Activated CD4-positive, alpha-beta memory T cell treated with anti-CD3 and anti-CD28 coated beads, Interleukin-2, amount 10 ng/mL, durations not matched to agents 7 days and 5 days (primary cell): ENCODE results near the gene FBXL7. TPM values are rescaled to one million over a fixed set of nuclear protein-coding genes. Genes with fewer than 3 reads are reported as not detected.

ENCODE experiments used
- CTCF ChIA-PET: fragments of 350-600 bp; sonication (Branson Sonifier 250); formaldehyde crosslinking; loops from one replicate; lab custom pipeline; 2021; ENCODE audit warnings: antibody characterized with exemption, inconsistent platforms; lab: Charles Lee
- POLR2A ChIA-PET: fragments of 350-600 bp; sonication (Branson Sonifier 250); formaldehyde crosslinking; loops from one replicate; lab custom pipeline; 2021; ENCODE audit warnings: antibody characterized with exemption; lab: Charles Lee
- DNase-seq: peaks from one replicate; pipeline ENCODE4 v3.0.0-alpha.2; 2020
- H3K27ac Mint-ChIP-seq: one replicate; pipeline ENCODE4 v1.8.0; 2021; ENCODE audit warnings: mild to moderate bottlenecking, mixed read lengths
- H3K27me3 Mint-ChIP-seq: one replicate; pipeline ENCODE4 v1.8.0; 2021; ENCODE audit warnings: mixed read lengths
- H3K36me3 Mint-ChIP-seq: one replicate; pipeline ENCODE4 v1.8.0; 2021; ENCODE audit warnings: low read depth, mixed read lengths
- H3K4me1 Mint-ChIP-seq: one replicate; pipeline ENCODE4 v1.8.0; 2021; ENCODE audit warnings: mixed read lengths
- H3K4me3 Mint-ChIP-seq: one replicate; pipeline ENCODE4 v1.8.0; 2021; ENCODE audit warnings: mild to moderate bottlenecking, mixed read lengths
- H3K9me3 Mint-ChIP-seq: one replicate; pipeline ENCODE4 v1.8.0; 2021; ENCODE audit warnings: mixed read lengths
- total RNA-seq, 2 experiments: library from RNA; stranded (reverse); gene quantifications; one replicate each; pipeline ENCODE4 v1.2.3, GENCODE V29; 2021

FBXL7 gene
- total RNA-seq, 2 experiments from 2014 or later = not detected

DNA sequence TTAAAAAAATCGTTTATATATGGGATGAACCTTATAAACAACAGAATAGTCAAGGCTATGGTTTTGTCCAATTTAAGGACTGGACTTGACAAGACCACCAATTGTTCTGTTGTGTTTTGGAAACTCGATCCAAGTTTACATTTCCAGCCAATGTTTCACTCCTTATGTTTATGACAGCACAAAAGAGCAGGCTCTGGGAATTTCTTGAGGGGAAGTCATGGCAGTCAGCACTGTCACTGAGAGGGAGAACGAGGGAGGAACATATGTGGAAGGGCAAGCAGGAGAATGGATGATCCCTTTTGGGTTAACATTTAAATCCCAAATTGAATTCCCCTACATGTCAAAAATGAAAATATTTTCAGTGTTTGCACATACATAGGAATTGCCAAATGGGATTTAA is 387.1 kb downstream of the FBXL7 start:
- DNase-seq = no peak
- Mint-ChIP-seq H3K36me3 (no peaks in the 10 kb centered on the region), H3K9me3 (peaks cover 6% of the 10 kb centered on the region), H3K27me3 (no peaks in the 10 kb centered on the region), H3K4me3 (no peak overlapping the region), H3K27ac (no peak overlapping the region), H3K4me1 (no peaks in the 10 kb centered on the region)
- POLR2A ChIA-PET = no interaction called here
- CTCF ChIA-PET = no interaction called here

DNA sequence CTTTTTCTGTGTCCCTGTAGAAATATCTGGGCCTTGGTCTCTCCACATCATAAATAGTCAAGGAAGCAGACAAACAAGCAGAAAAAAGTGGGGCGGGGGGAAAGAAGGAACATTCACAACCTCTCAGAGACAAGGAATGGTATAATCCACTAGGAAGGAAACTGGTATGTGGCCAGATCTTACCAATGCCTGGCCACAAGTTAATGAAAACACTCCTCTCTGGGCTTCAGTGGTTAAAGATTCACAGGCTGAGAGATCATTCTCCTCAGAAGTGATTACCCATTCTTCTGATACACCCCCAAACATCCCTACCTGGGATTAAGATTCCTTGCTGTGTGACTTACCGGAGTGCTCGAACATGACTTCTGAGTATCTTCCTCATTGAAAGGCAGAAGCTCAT is 389.0 kb downstream of the FBXL7 start:
- ChIA-PET POLR2A (no interaction called here), CTCF (no interaction called here)
- no peaks in the 10 kb centered on the region for H3K36me3 Mint-ChIP-seq
- no peaks in the 10 kb centered on the region for H3K27me3 Mint-ChIP-seq
- no peak for DNase-seq
- no peak overlapping the region for H3K27ac Mint-ChIP-seq
- H3K4me3 Mint-ChIP-seq = no peak overlapping the region
- no peaks in the 10 kb centered on the region for H3K4me1 Mint-ChIP-seq
- H3K9me3 Mint-ChIP-seq = peaks cover 8% of the 10 kb centered on the region

DNA sequence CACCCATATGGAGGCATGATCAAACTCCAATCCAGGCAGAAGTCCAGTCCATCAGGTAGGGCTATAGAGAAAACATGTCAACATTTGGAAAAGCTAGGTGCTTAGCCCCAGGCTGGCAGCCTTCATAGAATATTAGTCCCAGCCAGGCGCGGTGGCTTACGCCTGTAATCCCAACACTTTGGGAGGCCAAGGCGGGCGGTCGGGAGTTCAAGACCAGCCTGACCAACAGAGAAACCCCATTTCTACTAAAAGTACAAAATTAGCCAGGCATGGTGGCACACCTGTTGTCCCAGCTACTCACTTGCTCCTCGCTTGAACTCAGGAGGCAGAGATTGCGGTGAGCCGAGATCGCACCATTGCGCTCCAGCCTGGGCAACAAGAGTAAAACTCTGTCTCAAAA is 393.9 kb downstream of the FBXL7 start:
- CTCF ChIA-PET = no interaction called here
- no peaks in the 10 kb centered on the region for H3K4me1 Mint-ChIP-seq
- H3K27ac Mint-ChIP-seq = no peak overlapping the region

DNA sequence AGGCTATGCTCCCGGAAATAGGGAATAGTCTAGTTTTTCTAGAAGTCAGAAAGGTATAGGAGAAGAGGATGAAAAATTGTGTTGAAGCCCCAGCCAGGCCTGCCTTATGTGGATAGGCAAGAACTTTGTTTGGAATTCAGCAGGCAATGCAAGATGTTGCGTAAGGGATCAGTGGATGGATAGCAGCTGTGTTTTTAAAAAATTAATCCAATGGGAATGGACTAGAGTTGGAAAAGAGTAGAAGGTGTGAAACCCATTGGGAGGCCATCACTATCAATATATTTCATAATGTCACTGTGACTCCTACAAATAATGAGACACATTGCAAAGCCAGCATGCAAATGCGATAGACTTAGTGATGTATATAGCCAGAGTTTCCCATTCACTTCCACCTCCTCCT is 397.7 kb downstream of the FBXL7 start:
- Mint-ChIP-seq H3K4me1 (no peaks in the 10 kb centered on the region), H3K36me3 (no peaks in the 10 kb centered on the region), H3K27ac (no peak overlapping the region), H3K4me3 (no peak overlapping the region), H3K9me3 (peaks cover 3% of the 10 kb centered on the region), H3K27me3 (no peaks in the 10 kb centered on the region)
- POLR2A ChIA-PET = no interaction called here
- CTCF ChIA-PET = no interaction called here
- no peak for DNase-seq

More for the DNA sequence above, 393.9 kb downstream of the FBXL7 start:
- Mint-ChIP-seq H3K27me3 (no peaks in the 10 kb centered on the region), H3K4me3 (no peak overlapping the region), H3K36me3 (no peaks in the 10 kb centered on the region), H3K9me3 (peaks cover 7% of the 10 kb centered on the region)
- POLR2A ChIA-PET = no interaction called here
- DNase-seq = no peak

DNA sequence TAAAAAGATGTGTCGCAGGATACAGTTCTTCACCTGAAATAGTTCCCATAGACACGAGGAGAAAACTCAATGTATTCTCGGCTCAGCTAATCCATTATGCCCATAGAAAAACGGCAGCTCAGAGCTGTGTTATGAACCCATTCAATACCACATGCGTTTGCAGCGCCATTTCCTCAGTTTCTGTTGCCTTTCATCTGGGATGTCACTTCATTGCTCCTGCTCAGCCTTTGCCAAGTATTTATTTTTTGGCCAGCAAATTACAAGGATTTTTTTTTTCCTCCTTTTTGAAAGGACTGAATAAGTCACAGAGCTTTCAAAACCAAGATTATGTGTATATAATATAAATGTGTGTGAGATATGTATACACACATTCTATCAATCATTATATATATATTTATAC is 398.7 kb downstream of the FBXL7 start:
- DNase-seq = no peak
- no peak overlapping the region for H3K27ac Mint-ChIP-seq
- H3K9me3 Mint-ChIP-seq = peaks cover 3% of the 10 kb centered on the region
- ChIA-PET CTCF (no interaction called here), POLR2A (no interaction called here)
- no peaks in the 10 kb centered on the region for H3K36me3 Mint-ChIP-seq
- no peaks in the 10 kb centered on the region for H3K27me3 Mint-ChIP-seq
- no peaks in the 10 kb centered on the region for H3K4me1 Mint-ChIP-seq
- H3K4me3 Mint-ChIP-seq = no peak overlapping the region

DNA sequence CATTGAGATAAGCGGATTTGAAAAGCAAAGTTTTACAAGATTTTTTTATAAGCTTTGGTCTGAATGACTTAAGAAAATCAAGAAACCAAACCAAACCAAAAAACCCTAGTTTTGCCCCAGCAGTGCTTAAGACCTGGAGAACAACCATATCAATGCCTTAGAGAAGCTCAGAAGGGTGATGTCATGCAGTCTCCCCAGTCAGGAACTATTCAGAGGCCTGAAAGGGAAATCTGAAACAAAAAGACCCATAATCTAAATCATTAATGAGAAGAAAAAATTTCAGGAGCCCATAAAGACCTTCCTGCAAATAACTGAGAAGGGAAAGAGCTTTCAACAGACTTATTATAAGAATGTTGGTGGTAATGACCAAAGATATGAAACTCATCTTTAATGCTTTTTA is 399.5 kb downstream of the FBXL7 start:
- Mint-ChIP-seq H3K4me3 (no peak overlapping the region), H3K36me3 (no peaks in the 10 kb centered on the region), H3K9me3 (peaks cover 3% of the 10 kb centered on the region), H3K27me3 (no peaks in the 10 kb centered on the region), H3K4me1 (no peaks in the 10 kb centered on the region), H3K27ac (no peak overlapping the region)
- CTCF ChIA-PET = no interaction called here
- POLR2A ChIA-PET = no interaction called here
- DNase-seq = no peak

DNA sequence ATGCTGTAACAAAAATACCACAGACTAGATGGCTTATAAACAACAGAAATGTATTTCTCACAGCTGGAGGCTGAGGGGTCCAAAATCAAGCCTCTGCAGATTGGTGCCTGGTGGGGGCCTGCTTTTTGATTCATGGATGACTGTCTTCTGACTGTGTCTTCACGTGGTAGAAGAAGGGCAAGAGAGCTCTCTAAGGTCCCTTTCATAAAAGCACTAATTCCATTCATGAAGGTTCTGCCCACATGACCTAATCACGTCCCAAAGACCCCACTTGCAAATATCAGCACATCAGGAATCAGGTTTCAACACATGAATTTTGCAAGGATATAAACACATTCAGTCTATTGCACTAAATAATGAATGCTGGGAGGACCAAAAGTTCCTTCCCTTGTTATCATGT is 401.2 kb downstream of the FBXL7 start:
- peaks cover 3% of the 10 kb centered on the region for H3K9me3 Mint-ChIP-seq
- no peaks in the 10 kb centered on the region for H3K27me3 Mint-ChIP-seq
- H3K4me3 Mint-ChIP-seq = no peak overlapping the region
- POLR2A ChIA-PET = no interaction called here
- H3K4me1 Mint-ChIP-seq = no peaks in the 10 kb centered on the region
- H3K36me3 Mint-ChIP-seq = no peaks in the 10 kb centered on the region
- H3K27ac Mint-ChIP-seq = no peak overlapping the region
- DNase-seq = no peak
- CTCF ChIA-PET = no interaction called here

DNA sequence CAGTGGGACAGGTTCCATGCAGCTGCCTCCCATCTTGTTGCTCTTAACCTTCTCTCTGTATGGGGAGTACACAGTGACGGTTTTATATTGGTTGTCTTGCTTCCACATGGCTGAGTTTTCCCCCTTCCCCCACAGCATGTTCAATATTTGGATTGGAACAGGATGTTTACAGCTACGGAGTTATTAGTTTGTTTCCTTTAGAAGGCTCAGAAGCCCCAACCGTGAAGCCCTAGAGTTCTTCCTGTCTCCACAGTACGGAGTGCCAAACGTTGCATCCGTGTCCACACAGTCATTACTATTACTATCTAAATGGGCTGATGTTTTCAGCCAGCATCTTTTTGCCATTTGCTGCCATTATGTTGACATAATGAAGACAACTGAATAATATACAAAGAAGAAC is 402.1 kb downstream of the FBXL7 start:
- DNase-seq = no peak
- ChIA-PET CTCF (no interaction called here), POLR2A (no interaction called here)
- Mint-ChIP-seq H3K27me3 (no peaks in the 10 kb centered on the region), H3K4me3 (no peak overlapping the region), H3K4me1 (no peaks in the 10 kb centered on the region), H3K27ac (no peak overlapping the region), H3K36me3 (no peaks in the 10 kb centered on the region), H3K9me3 (peaks cover 3% of the 10 kb centered on the region)

DNA sequence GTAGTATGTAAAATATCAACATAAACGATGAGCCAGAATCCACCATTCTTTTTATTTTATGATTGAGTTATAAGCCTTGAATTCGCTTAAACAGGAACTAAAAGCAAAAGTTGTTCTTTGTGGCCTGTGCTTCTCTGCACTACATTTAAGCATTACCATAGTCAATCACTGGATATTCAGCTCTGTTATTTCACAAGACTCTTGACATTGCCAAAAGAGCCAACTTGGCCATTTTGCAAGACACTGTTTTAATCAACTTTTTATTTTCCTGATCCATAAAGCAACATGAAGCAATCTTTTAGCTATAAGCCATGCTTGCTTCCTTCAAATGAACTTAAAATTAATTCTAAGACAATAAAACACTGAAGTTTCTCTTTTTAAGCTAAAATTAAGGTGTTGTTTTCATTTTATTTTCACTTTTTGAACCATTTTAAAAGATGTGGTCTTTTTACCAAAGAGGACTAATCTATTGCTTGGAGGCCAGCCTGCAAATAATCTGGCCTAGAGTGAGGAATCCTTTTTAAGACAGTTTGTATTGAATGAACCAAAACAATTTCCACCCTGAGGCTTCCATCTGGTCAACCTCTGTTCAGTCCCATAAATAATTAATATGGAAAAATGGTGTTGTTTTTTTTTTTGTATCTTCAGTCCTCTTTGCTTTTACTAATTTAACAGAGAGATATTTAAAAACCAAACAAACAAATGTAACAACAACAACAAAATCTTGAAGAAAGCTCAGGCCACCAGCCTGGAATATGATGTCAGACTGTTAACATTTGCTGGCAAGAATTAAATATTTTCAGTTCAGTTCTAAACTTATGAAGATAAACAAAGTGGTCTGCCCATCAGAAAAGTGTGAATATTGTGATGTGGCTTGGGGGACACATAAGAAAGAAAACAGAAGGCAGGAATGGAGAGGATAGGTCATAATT is 405.2 kb downstream of the FBXL7 start:
- DNase-seq = no peak
- POLR2A ChIA-PET = no interaction called here
- no peaks in the 10 kb centered on the region for H3K9me3 Mint-ChIP-seq
- no peaks in the 10 kb centered on the region for H3K27me3 Mint-ChIP-seq
- CTCF ChIA-PET = no interaction called here
- H3K27ac Mint-ChIP-seq = no peak overlapping the region
- H3K4me1 Mint-ChIP-seq = no peaks in the 10 kb centered on the region
- no peak overlapping the region for H3K4me3 Mint-ChIP-seq
- no peaks in the 10 kb centered on the region for H3K36me3 Mint-ChIP-seq

DNA sequence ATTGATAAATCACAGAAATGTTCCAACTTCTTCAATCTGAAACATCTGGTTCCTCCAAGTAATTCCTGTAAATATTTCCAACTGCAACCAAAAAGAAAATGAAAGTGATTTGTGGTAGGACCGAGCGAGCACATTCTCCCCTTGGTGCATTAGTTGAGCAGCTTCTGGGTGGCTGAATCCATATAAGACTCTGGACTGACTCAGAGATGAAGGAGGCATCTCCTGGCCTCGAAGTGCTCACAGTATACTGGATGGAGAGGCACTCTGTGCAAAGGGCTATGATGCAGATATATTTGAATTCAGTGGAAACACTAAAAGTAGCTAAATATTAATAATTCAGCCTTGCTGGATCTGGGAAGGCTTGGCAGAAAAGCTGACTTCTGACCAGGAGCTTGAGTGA is 414.7 kb downstream of the FBXL7 start:
- ChIA-PET POLR2A (no interaction called here), CTCF (no interaction called here)
- Mint-ChIP-seq H3K4me3 (no peak overlapping the region), H3K4me1 (no peaks in the 10 kb centered on the region), H3K9me3 (peaks cover 3% of the 10 kb centered on the region), H3K36me3 (no peaks in the 10 kb centered on the region), H3K27ac (no peak overlapping the region), H3K27me3 (no peaks in the 10 kb centered on the region)
- DNase-seq = no peak

DNA sequence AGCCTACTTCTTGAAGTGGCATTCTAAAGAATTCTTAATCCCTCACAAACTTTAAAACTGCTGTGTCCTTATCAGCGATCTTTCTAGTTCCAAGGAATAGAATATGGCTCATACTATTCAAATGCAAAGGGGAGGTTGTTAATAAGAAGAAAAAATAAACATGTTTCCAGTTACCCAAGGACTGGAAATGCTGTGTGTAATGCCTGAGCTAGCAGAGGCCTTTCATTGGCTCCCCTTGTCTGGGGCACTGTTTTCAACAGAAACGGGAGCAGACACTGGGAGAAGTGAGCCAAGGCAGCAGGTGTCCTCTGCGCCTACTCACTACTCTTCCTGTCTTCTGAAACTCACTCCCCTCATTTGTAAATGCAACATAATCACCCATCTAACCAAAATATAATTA is 426.6 kb downstream of the FBXL7 start:
- ChIA-PET POLR2A (no interaction called here), CTCF (no interaction called here)
- Mint-ChIP-seq H3K4me1 (no peaks in the 10 kb centered on the region), H3K27me3 (no peaks in the 10 kb centered on the region), H3K9me3 (no peaks in the 10 kb centered on the region), H3K4me3 (no peak overlapping the region), H3K27ac (no peak overlapping the region), H3K36me3 (no peaks in the 10 kb centered on the region)
- no peak for DNase-seq

DNA sequence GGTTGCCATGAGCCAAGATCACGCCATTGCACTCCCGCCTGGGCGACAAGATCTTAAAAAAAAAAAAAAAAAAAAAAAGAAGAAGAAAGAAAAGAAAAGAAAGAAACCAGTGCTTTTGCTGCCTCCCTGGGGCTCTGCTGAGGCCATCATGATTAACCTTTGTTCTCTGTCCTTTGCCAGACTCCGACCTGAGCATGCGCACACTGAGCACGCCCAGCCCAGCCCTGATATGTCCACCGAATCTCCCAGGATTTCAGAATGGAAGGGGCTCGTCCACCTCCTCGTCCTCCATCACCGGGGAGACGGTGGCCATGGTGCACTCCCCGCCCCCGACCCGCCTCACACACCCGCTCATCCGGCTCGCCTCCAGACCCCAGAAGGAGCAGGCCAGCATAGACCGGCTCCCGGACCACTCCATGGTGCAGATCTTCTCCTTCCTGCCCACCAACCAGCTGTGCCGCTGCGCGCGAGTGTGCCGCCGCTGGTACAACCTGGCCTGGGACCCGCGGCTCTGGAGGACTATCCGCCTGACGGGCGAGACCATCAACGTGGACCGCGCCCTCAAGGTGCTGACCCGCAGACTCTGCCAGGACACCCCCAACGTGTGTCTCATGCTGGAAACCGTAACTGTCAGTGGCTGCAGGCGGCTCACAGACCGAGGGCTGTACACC is 427.9 kb downstream of the FBXL7 start:
- H3K27ac Mint-ChIP-seq = no peak overlapping the region
- H3K36me3 Mint-ChIP-seq = no peaks in the 10 kb centered on the region
- H3K4me1 Mint-ChIP-seq = no peaks in the 10 kb centered on the region
- ChIA-PET POLR2A (no interaction called here), CTCF (no interaction called here)
- H3K9me3 Mint-ChIP-seq = no peaks in the 10 kb centered on the region
- no peak overlapping the region for H3K4me3 Mint-ChIP-seq
- DNase-seq = no peak
- H3K27me3 Mint-ChIP-seq = no peaks in the 10 kb centered on the region

DNA sequence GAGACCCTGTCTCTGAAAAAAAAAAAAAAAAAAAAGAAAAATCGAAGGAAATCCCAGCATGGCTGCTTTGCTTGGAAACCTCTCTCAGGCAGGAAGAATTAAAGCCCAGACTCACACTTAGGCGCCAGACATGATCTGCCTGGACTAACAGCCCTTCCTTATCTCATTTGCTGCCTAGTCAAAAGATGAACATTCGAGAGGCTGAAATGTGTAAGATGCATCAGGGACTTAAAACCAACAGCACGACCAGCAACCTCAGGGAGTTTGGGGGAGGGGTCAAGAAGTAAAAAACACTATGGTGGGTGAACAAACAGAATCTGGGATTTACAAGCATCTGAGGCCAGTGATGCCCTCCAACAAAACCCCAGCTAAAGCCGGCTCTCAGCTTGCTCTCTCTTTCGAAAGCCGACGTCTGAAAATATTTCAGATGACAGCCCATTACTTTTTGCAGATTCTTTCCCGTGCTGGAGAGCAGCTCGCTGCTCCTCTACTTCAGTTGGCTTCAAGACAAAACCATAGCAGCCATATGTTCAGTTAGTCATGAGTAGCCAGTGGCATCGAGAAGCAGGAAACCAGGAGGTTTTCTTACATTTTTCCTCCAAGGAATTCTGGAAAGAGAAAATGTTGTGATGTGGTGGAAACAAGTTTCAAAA is 429.8 kb downstream of the FBXL7 start:
- no peak overlapping the region for H3K27ac Mint-ChIP-seq
- no peaks in the 10 kb centered on the region for H3K36me3 Mint-ChIP-seq
- no peaks in the 10 kb centered on the region for H3K4me1 Mint-ChIP-seq
- ChIA-PET POLR2A (no interaction called here), CTCF (no interaction called here)
- H3K9me3 Mint-ChIP-seq = no peaks in the 10 kb centered on the region
- no peaks in the 10 kb centered on the region for H3K27me3 Mint-ChIP-seq
- no peak for DNase-seq
- no peak overlapping the region for H3K4me3 Mint-ChIP-seq
